ENCODE results near the gene PDE6B.

Gene PDE6B

GRCh38 chr4:627347-628125, 2.2 kb downstream of the PDE6B start:
- H3K27ac ChIP-seq: no peak overlapping the region
- no peak for TF ChIP-seq ZFX (IDR thresholded peaks at IDR 0.05)
- TF ChIP-seq, protein P1, sequence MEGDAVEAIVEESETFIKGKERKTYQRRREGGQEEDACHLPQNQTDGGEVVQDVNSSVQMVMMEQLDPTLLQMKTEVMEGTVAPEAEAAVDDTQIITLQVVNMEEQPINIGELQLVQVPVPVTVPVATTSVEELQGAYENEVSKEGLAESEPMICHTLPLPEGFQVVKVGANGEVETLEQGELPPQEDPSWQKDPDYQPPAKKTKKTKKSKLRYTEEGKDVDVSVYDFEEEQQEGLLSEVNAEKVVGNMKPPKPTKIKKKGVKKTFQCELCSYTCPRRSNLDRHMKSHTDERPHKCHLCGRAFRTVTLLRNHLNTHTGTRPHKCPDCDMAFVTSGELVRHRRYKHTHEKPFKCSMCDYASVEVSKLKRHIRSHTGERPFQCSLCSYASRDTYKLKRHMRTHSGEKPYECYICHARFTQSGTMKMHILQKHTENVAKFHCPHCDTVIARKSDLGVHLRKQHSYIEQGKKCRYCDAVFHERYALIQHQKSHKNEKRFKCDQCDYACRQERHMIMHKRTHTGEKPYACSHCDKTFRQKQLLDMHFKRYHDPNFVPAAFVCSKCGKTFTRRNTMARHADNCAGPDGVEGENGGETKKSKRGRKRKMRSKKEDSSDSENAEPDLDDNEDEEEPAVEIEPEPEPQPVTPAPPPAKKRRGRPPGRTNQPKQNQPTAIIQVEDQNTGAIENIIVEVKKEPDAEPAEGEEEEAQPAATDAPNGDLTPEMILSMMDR (conservative IDR thresholded peaks at IDR 0.05): no peak

DNA sequence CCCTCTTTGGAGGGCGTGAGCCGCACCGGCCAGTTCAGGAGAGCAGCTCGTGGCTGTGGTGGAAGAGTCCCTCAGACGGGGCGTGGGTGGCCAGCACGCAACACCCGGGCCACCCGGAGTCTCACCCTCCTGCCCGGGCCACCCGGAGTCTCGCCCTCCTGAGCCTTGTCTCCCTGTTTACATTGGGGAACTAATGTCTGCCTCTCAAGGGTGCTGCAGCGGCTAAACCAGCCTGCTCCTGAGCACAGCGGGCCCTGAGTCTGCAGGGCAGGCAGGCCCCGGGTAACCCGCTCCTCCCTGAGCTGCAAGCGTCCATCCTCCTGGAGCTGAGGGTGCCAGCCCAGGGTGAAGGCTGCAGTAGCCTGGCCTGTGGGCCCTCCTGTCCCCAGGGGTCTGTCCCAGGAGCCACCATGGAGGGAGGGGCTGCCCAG, 3.0 kb downstream of the PDE6B start:
- no peak for TF ChIP-seq ZFX (IDR thresholded peaks at IDR 0.05)
- TF ChIP-seq, protein P1 (conservative IDR thresholded peaks at IDR 0.05): no peak

GRCh38 chr4:628821-629635, 3.7 kb downstream of the PDE6B start:
- no peak overlapping the region for H3K27ac ChIP-seq
- TF ChIP-seq ZFX (IDR thresholded peaks at IDR 0.05): no peak
- TF ChIP-seq, protein P1 (conservative IDR thresholded peaks at IDR 0.05): no peak

More for the DNA sequence above, 3.0 kb downstream of the PDE6B start:
- H3K27ac ChIP-seq: no peak overlapping the region

DNA sequence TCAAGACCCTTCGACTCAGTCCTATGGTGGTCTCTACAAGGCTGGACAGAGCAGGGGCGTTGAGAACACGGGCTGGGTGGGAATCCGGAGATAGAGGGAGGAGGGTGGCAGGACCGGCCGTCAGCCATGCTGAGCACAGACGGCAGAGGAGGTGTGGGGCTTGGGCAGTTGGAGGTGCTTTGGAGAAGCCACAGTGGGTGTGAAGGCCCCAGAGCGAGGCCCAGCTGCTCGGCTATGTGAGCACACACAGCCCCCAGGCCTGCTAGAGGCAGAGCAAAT, 4.2 kb downstream of the PDE6B start:
- H3K27ac ChIP-seq: no peak overlapping the region
- TF ChIP-seq ZFX (IDR thresholded peaks at IDR 0.05): no peak
- TF ChIP-seq, protein P1 (conservative IDR thresholded peaks at IDR 0.05): no peak

GRCh38 chr4:629915-630641, 4.7 kb downstream of the PDE6B start:
- TF ChIP-seq, protein P1 (conservative IDR thresholded peaks at IDR 0.05): no peak
- TF ChIP-seq ZFX (IDR thresholded peaks at IDR 0.05): no peak

DNA sequence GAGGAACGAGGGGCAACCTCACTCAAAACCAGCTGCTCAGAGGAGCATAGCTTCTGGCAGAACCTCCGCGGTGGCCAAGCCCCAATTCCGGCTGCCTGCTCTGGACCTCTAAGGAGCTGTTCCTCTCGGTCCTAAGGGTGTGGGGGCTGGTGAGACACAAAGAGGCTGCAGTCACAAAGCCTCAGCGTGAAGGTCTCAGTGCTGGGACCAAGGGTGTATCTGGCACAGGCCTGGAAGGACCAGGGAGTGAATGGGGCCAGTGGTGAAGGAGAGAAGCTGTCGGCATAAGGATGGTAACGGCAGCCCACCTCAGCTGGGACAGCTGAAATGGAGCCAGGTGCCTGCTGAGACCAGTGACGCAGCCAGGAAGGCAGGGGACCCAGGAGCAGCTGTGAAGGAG, 5.3 kb downstream of the PDE6B start:
- H3K27ac ChIP-seq: no peak overlapping the region
- no peak for TF ChIP-seq ZFX (IDR thresholded peaks at IDR 0.05)
- TF ChIP-seq, protein P1 (conservative IDR thresholded peaks at IDR 0.05): no peak

More at GRCh38 chr4:629915-630641, 4.7 kb downstream of the PDE6B start:
- H3K27ac ChIP-seq: no peak overlapping the region

Data from C4-2B (cell line).